Measurements from ENCODE around the gene SORL1.
"Not testable (repeated sequence)": the region's sequence is repeated elsewhere in the genome, so short reads cannot be mapped to it uniquely, and the experiment has no call there.

Gene SORL1

GRCh38 chr11:121479698-121480238, 27.7 kb downstream of the SORL1 start:
- DNase-seq, result no peak

- not testable (repeated sequence) for DNase-seq
Observed at GRCh38 chr11:121481484-121482230, 29.5 kb downstream of the SORL1 start.

GRCh38 chr11:121482231-121483129, 30.4 kb downstream of the SORL1 start:
- DNase-seq, result no peak

GRCh38 chr11:121483805-121484480, 31.8 kb downstream of the SORL1 start:
- no peak for DNase-seq

GRCh38 chr11:121485216-121485615, 33.1 kb downstream of the SORL1 start:
- no peak for DNase-seq

GRCh38 chr11:121486054-121486453, 33.9 kb downstream of the SORL1 start:
- DNase-seq, result no peak

GRCh38 chr11:121487191-121487590, 35.1 kb downstream of the SORL1 start:
- no peak for DNase-seq

GRCh38 chr11:121488170-121488569, 36.1 kb downstream of the SORL1 start:
- no peak for DNase-seq

- no peak for DNase-seq
Observed at GRCh38 chr11:121488641-121489040, 36.5 kb downstream of the SORL1 start.

- no peak for DNase-seq
Observed at GRCh38 chr11:121489823-121490222, 37.7 kb downstream of the SORL1 start.

GRCh38 chr11:121494355-121495099, 42.4 kb downstream of the SORL1 start:
- no peak for DNase-seq

GRCh38 chr11:121497176-121497998, 45.3 kb downstream of the SORL1 start:
- DNase-seq, result peak; percentile 96

- no peak for DNase-seq
Observed at GRCh38 chr11:121499405-121499804, 47.3 kb downstream of the SORL1 start.

GRCh38 chr11:121500275-121500674, 48.2 kb downstream of the SORL1 start:
- DNase-seq, result no peak

GRCh38 chr11:121500717-121501116, 48.6 kb downstream of the SORL1 start:
- DNase-seq, result no peak

GRCh38 chr11:121503051-121503450, 50.9 kb downstream of the SORL1 start:
- DNase-seq, result no peak

GRCh38 chr11:121506237-121506636, 54.1 kb downstream of the SORL1 start:
- DNase-seq, result not testable (repeated sequence)

GRCh38 chr11:121508449-121508848, 56.3 kb downstream of the SORL1 start:
- DNase-seq, result no peak

GRCh38 chr11:121510438-121510837, 58.3 kb downstream of the SORL1 start:
- no peak for DNase-seq

- DNase-seq, result no peak
Observed at GRCh38 chr11:121512468-121513465, 60.7 kb downstream of the SORL1 start.

Data from NCI-H82 (cell line).